AG09319 (cell line): ENCODE measurements around the gene PLCXD3.
A peak's percentile ranks its signal among the peaks of the same experiment; 100 is the strongest.

Experiments
- DNase-seq: peaks from one replicate; pipeline ENCODE4 v3.0.0-alpha.2; 2010; ENCODE audit warnings: low read depth; ENCODE audit errors: extremely low read depth
- TF ChIP-seq, protein P1 (sequence below): IDR thresholded peaks from 2 replicates; pipeline ENCODE4 v1.5.1; 2011; ENCODE audit warnings: low read depth, mild to moderate bottlenecking, inconsistent platforms, low read length, moderate library complexity

The PLCXD3 gene

DNA sequence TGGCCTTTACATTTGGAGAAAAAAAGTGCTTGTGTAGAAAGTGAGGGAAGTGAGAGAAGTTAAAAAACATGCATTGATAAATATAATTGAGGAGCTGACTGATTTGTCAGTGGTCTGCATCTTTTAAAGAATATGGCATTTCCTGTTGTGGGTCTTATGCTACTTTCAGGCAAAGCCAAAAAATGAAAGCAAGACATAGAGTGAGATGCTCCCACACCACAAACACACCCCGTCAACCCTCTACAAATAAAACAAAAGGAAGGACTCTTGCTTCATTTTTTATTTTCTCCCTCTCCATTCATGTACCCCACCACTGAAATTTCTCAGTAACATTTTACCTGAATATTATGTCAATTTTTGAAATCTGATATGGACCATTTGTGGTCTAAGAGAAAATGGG lies 22.1 kb upstream of the PLCXD3 start:
- TF ChIP-seq, protein P1, sequence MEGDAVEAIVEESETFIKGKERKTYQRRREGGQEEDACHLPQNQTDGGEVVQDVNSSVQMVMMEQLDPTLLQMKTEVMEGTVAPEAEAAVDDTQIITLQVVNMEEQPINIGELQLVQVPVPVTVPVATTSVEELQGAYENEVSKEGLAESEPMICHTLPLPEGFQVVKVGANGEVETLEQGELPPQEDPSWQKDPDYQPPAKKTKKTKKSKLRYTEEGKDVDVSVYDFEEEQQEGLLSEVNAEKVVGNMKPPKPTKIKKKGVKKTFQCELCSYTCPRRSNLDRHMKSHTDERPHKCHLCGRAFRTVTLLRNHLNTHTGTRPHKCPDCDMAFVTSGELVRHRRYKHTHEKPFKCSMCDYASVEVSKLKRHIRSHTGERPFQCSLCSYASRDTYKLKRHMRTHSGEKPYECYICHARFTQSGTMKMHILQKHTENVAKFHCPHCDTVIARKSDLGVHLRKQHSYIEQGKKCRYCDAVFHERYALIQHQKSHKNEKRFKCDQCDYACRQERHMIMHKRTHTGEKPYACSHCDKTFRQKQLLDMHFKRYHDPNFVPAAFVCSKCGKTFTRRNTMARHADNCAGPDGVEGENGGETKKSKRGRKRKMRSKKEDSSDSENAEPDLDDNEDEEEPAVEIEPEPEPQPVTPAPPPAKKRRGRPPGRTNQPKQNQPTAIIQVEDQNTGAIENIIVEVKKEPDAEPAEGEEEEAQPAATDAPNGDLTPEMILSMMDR, result no peak
- no peak for DNase-seq

DNA sequence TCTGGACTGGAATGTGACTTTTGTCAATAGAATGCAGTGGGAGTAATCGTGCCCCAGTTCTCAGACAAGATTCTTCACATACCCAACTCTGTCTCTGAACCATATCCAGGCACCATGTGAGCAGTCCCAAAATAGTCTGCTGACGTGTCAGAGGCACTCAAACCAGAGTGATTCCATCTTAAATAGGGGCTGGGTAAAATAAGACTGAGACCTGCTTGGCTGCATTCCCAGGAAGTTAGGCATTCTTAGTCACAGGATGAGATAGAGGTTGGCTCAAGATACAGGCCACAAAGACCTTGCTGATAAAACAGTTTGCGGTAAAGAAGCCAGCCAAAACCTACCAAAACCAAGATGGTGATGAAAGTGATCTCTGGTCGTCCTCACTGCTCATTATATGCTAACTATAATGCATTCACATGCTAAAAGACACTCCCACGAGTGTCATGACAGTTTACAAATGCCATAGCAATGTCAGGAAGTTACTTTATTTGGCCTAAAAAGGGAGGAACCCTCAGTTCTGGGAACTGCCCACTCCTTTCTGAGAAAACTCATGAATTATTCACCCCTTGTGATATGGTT lies 16.9 kb upstream of the PLCXD3 start:
- peak; percentile 78 for DNase-seq
- TF ChIP-seq, protein P1, result no peak

DNA sequence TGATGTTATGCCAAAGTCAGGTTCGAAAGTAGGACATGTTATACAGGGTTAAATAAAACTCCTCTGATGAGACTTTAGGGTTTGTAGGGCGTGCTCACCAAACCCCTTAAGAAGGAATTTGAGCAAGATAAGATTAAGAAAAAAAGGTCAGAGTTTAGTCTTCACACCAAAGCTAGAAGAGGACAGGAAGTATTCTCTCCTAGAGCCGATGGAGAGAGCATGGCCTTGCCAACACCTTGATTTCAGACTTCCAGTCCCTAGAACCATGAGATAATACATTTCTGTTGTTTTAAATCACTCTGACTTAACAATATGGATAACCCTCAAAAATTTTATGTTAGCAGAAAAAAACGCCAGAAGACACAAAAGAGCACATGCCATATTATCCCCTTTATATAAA lies 16.3 kb upstream of the PLCXD3 start:
- no peak for DNase-seq
- TF ChIP-seq, protein P1, result no peak

DNA sequence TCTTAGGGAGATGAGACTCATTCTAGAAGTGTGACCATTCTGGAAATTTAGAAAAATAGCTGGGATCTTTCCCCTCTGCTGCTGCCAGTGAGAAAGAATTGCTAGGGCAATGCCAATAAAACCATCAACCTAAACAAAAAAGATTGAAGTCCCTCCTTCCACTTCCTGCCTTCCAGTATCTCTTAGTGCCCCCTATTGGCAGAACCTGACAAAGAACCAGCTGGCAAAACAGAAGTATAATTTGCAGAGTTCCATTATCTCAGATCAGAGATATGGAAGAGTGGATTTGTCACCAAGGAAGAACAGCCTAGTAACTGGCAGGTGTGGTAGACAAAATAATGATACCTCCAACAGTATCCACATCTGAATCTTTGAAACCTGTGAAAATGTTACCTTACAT lies 13.8 kb upstream of the PLCXD3 start:
- TF ChIP-seq, protein P1, result peak; percentile 5
- no peak for DNase-seq

DNA sequence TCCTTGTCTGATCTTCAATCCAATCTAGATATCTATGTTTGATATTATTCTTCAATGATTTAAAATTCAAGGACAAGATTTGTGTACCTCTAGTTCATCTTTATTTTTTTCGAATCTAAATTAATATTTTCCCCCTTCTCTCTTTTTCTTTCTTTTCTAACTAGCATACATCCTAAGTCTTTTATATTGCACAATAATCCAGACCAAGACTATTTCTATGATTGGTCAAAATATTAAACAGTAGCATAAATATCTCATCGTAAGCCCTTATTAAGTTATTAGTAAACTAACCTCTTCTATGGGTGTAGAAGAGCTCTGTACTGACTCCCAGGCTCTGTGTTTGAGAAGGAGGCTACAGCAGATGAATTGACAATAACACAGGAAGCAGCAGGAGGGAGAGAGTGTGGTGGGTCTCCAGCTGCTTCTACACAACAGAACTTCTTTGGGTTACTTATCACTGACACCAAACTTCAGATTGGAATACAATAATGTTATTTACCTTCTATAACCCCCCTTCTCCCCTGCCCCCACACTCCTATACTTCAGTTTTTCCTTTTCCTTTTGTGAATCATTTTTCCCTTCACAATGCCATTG lies 11.9 kb upstream of the PLCXD3 start:
- DNase-seq, result no peak
- TF ChIP-seq, protein P1, result no peak

DNA sequence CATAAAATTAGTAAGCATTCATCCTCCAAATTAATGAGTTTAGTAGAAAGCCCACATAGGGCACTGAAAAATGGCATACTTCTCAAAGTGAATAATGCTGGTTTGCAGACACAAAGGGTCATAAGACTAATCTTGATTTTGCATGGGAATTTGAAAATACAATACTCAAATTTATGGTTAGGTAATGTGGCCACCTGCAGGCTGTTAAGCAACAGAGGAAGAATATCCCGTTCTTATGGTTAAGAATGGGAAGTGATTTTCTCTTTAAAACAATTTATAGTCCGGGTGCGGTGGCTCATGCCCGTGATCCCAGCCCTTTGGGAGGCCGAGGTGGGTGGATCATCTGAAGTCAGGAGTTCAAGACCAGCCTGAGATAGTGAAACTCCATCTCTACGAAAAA lies 9.4 kb upstream of the PLCXD3 start:
- DNase-seq, result no peak
- TF ChIP-seq, protein P1, result no peak; the same call in none of the 2 replicates

DNA sequence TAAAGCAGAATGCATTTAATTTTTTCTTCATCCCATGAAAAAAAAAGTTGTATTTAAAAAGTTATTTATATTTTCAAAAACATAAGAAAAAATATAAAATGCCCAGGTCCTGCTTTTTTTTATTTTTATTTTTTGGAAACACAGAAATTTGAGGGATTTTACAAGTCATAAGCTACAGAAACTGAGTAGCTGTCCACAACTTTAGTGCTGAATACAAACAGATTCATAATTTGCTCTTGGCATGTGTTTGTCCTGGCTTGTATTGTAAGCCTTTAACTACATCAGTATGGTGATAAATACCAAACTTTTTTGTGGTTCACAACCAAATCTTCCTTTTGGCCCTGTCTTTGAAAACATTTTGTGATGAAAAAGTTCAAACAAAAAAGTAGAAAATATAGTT lies 7.5 kb upstream of the PLCXD3 start:
- TF ChIP-seq, protein P1, result no peak
- DNase-seq, result no peak
